ENCODE results near the gene ARHGAP8.

- TF ChIP-seq JUN (IDR thresholded peaks at IDR 0.05; ENCODE audit: borderline replicate concordance, insufficient read depth, insufficient read length, low read depth) (no peak), POLR2A (IDR thresholded peaks at IDR 0.05; ENCODE audit: low read depth, low read length) (no peak)
These were observed 110.8 kb downstream of the ARHGAP8 start for GRCh38 chr22:44862981-44863860.
